Hepatocyte (in vitro differentiated cells): Measurements from ENCODE around the gene EMC8. TPM values are rescaled to one million over a fixed set of nuclear protein-coding genes. Genes with fewer than 3 reads are reported as not detected.
A peak's percentile ranks its signal among the peaks of the same experiment; 100 is the strongest.

Experiments
- DNase-seq: peaks from one replicate; pipeline ENCODE4 v3.0.0-alpha.2; 2016; ENCODE audit warnings: low spot score
- H2AFZ ChIP-seq: fragments of 200-600 bp; sonication (generic); 2 replicates; pipeline ENCODE4 v1.6.0; 2016; ENCODE audit warnings: antibody characterized with exemption, mild to moderate bottlenecking
- H3K27ac ChIP-seq: fragments of 200-600 bp; sonication (generic); 2 replicates; pipeline ENCODE4 v1.5.1; 2016; ENCODE audit warnings: mild to moderate bottlenecking
- H3K27me3 ChIP-seq: fragments of 200-600 bp; sonication (generic); 2 replicates; pipeline ENCODE4 v1.6.1; 2016
- H3K36me3 ChIP-seq: fragments of 200-600 bp; sonication (generic); replicated peaks from 2 replicates; pipeline ENCODE4 v1.5.1; 2016; ENCODE audit warnings: low read depth; ENCODE audit not compliant: insufficient read depth
- H3K4me1 ChIP-seq: fragments of 200-600 bp; sonication (generic); 2 replicates; pipeline ENCODE4 v1.5.1; 2016; ENCODE audit warnings: mild to moderate bottlenecking, moderate library complexity; ENCODE audit not compliant: insufficient read depth
- H3K4me2 ChIP-seq: fragments of 200-600 bp; sonication (generic); 2 replicates; pipeline ENCODE4 v1.6.0; 2016
- H3K4me3 ChIP-seq: fragments of 200-600 bp; sonication (generic); 2 replicates; pipeline ENCODE4 v1.5.1; 2016; ENCODE audit warnings: mild to moderate bottlenecking
- H3K79me2 ChIP-seq: fragments of 200-600 bp; sonication (generic); 2 replicates; pipeline ENCODE4 v1.6.0; 2017; ENCODE audit warnings: mild to moderate bottlenecking
- H3K9me2 ChIP-seq: fragments of 200-600 bp; sonication (generic); replicated peaks from 2 replicates; pipeline ENCODE4 v1.6.0; 2017; ENCODE audit warnings: mild to moderate bottlenecking; ENCODE audit not compliant: insufficient read depth
- H3K9me3 ChIP-seq: fragments of 200-600 bp; sonication (generic); 2 replicates; pipeline ENCODE4 v1.5.1; 2016; ENCODE audit warnings: low read depth, mild to moderate bottlenecking
- H4K20me1 ChIP-seq: fragments of 200-600 bp; sonication (generic); 2 replicates; pipeline ENCODE4 v1.6.0; 2016; ENCODE audit warnings: mild to moderate bottlenecking; ENCODE audit not compliant: insufficient read depth, poor library complexity, severe bottlenecking
- EZH2 ChIP-seq: fragments of 200-600 bp; sonication (generic); IDR thresholded peaks from 2 replicates; pipeline ENCODE4 v1.6.1; 2016; ENCODE audit warnings: antibody characterized with exemption, mild to moderate bottlenecking, borderline replicate concordance
- EZH2phosphoT487 ChIP-seq: fragments of 200-600 bp; sonication (generic); IDR thresholded peaks from one replicate; pipeline ENCODE4 v1.6.1; 2018; ENCODE audit warnings: antibody characterized with exemption, mild to moderate bottlenecking, low read depth, moderate library complexity; ENCODE audit not compliant: unreplicated experiment, severe bottlenecking
- WGBS: methylation state at CpG from one replicate; pipeline ENCODE4 v1.1.6; 2016; ENCODE audit warnings: low lambda C conversion rate; ENCODE audit errors: missing lambda C conversion rate; 5-methylcytosine and 5-hydroxymethylcytosine counted together
- polyA plus RNA-seq: library from polyadenylated mRNA; unstranded; fragments of >200 nt; fragmentation: Nextera tagmentation; extraction: Ambion mirVana; gene quantifications from 2 replicates; pipeline ENCODE4 v1.2.1, GENCODE V29; 2016
- total RNA-seq: library from RNA; depleted of rRNA; stranded (reverse); fragments of >200 nt; gene quantifications from 2 replicates; pipeline ENCODE4 v1.2.3, GENCODE V29; 2014
- TF ChIP-seq, protein P1 (sequence below): fragments of 200-600 bp; sonication (generic); IDR thresholded peaks from 2 replicates; pipeline ENCODE4 v1.5.1; 2016; ENCODE audit warnings: antibody characterized with exemption, mild to moderate bottlenecking; ENCODE audit not compliant: poor library complexity

EMC8 gene
- total and polyA plus RNA-seq, 2 experiments from 2014 or later: 35.0 to 50.6 TPM

DNA sequence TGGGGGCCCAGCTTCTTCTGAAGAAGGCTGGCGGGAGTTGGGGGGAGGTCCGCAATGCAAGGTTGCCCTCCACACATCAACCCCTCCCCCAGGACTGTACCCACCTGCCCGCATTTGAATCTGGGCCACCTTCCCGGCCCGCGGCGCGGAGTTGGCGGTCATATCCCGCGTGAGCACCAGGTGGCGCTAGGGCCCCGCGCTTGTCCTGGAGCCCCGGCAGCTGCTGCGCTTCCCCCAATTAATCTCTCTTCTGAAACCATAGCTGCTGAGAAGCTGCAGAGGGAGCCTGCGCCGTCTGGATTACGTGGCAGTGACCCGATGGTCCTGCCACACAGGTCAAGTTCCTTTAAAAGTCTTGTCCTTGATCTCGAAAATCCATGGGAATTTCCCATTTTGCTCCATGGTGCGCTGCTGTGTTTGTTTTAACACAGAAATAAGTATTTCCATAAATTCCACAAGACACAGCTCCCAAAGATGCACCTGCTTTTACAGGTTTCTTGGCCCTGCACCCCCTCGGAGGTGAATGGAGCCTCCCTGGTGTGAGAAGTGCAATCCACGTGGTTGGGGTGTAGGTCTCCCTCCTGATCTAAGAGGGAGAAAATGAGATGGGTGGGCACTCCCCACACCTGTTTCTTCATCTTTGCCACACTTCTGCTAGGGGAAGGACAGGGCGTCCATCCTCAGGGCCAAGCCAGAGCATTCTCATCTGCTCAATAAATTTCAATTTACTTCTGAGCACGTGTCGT, 22.2 kb upstream of the EMC8 start:
- Histone ChIP-seq H3K4me3 (no peak overlapping the region), H3K4me2 (no peak overlapping the region), H3K9me3 (no peaks in the 10 kb centered on the region), H4K20me1 (no peaks in the 10 kb centered on the region), H3K27me3 (no peaks in the 10 kb centered on the region), H3K4me1 (peaks cover 7% of the 10 kb centered on the region), H2AFZ (no peak overlapping the region), H3K9me2 (no peaks in the 10 kb centered on the region), H3K79me2 (no peaks in the 10 kb centered on the region), H3K27ac (peak overlapping the region; percentile 65), H3K36me3 (no peaks in the 10 kb centered on the region)
- TF ChIP-seq, protein P1, sequence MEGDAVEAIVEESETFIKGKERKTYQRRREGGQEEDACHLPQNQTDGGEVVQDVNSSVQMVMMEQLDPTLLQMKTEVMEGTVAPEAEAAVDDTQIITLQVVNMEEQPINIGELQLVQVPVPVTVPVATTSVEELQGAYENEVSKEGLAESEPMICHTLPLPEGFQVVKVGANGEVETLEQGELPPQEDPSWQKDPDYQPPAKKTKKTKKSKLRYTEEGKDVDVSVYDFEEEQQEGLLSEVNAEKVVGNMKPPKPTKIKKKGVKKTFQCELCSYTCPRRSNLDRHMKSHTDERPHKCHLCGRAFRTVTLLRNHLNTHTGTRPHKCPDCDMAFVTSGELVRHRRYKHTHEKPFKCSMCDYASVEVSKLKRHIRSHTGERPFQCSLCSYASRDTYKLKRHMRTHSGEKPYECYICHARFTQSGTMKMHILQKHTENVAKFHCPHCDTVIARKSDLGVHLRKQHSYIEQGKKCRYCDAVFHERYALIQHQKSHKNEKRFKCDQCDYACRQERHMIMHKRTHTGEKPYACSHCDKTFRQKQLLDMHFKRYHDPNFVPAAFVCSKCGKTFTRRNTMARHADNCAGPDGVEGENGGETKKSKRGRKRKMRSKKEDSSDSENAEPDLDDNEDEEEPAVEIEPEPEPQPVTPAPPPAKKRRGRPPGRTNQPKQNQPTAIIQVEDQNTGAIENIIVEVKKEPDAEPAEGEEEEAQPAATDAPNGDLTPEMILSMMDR: peak; percentile 98
- TF ChIP-seq EZH2phosphoT487: no peak
- no peak for TF ChIP-seq EZH2
- DNase-seq: peak; percentile 91
- WGBS: 14% methylated on average over 26 of the region's 27 CpGs

DNA sequence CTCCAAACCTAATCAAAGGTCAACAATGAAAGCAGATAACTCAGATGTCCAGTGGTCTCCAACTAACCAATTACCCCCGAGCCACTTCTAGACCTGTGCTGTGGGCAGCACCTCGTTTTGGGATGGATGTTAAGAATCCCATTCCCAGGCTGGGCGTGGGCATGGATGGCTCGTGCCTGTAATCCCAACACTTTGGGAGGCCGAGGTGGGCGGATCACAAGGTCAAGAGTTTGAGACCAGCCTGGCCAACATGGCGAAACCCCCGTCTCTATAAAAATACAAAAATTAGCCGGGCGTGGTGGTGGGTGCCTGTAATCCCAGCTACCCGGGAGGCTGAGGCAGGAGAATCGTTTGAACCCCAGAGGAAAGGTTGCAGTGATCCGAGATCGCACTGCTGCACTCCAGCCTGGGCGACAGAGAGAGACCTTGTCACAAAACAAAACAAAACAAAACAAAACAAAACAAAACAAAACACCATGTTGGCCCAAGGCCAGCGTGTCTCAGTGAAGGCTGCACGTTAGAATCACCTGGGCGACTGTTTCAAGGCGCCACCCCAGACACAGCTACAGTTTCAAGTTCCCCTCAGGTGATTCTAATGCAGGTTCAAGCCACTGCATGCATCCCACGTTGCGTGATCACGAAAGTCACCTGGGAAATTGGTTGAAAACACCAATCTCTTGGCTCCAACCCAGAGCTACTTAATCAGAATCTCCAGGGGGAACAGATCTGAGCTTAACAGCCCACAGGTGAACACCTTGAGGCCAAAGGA, 21.4 kb upstream of the EMC8 start:
- Histone ChIP-seq H3K4me1 (peaks cover 7% of the 10 kb centered on the region), H3K9me3 (no peaks in the 10 kb centered on the region), H3K27me3 (no peaks in the 10 kb centered on the region), H4K20me1 (no peaks in the 10 kb centered on the region), H3K79me2 (no peaks in the 10 kb centered on the region), H3K4me2 (no peak overlapping the region), H3K36me3 (no peaks in the 10 kb centered on the region), H2AFZ (no peak overlapping the region), H3K9me2 (no peaks in the 10 kb centered on the region), H3K4me3 (no peak overlapping the region), H3K27ac (no peak overlapping the region)
- no peak for DNase-seq
- 71% methylated on average over 19 of the region's 22 CpGs for WGBS
- TF ChIP-seq EZH2phosphoT487 (no peak), EZH2 (no peak)
- TF ChIP-seq, protein P1: no peak

DNA sequence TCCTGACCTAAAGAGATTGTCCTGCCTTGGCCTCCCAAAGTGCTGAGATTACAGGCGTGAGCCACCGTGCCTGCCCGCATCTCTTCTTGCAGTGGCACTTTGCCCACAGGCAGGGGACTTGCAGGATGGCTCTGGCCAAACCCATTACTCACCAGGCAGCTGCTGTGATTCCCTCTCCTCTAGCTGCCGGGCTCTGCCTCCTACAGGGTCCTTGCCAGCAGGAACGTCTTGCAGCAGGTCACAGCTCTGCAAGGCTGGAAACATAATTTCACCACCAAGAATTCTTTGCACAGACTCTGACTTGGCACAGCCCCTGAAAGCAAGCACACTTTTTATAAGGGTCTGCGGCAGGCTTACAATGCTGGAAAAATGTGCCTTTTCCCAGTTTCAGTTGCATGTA, 20.4 kb upstream of the EMC8 start:
- H3K79me2 ChIP-seq: no peaks in the 10 kb centered on the region
- no peaks in the 10 kb centered on the region for H3K27me3 ChIP-seq
- no peaks in the 10 kb centered on the region for H3K36me3 ChIP-seq
- peak; percentile 45 for DNase-seq
- H3K9me3 ChIP-seq: no peaks in the 10 kb centered on the region
- no peaks in the 10 kb centered on the region for H4K20me1 ChIP-seq
- H3K4me1 ChIP-seq: peaks cover 7% of the 10 kb centered on the region
- no peak overlapping the region for H2AFZ ChIP-seq
- WGBS: 69% methylated on average over 6 of the region's 6 CpGs
- no peak overlapping the region for H3K4me3 ChIP-seq
- H3K4me2 ChIP-seq: no peak overlapping the region
- peak overlapping the region; percentile 37 for H3K27ac ChIP-seq
- no peak for TF ChIP-seq EZH2
- TF ChIP-seq, protein P1: no peak
- TF ChIP-seq EZH2phosphoT487: no peak
- no peaks in the 10 kb centered on the region for H3K9me2 ChIP-seq
